ENCODE results near the gene MEX3B.

The MEX3B gene

DNA sequence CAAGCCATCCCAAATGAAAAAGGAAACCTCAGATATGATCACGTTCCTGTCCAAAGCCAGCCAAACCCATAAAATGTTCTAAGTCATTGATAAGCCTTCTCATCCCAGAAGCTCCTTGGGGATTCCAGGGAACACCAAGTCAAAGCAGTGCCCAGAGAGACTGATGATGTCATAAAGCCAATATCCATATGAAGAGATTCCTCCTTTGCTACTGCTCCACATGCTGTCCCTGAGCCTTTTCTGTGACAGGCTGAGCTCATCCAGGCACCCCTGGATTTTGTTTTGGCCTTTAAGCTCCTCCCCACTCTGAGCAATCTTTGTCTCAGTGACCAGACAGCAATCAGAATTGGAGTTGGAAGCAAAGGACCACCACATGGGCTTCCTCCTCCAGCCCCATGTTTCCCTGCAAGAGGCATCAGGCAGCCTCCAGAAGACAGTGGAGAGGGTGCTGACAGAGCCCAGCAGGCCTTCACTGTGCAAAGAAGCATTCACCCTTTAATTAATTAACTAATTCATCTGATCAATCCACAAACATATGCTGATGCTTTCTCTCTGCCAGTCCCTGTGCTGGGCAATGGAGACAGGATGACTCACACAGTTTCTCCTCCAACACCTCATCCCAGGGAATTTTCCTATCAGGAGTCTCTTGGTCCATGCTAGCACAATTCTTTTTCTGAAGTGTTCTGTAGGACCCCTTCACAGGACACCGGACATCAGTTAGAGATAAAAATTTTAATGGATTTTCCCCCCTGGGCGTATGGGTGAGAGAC, 25.0 kb downstream of the MEX3B start:
- CTCF ChIA-PET, result interaction anchor here (1.4 kb wide), 1 partner anchor 10 kb away, joined by 3 read pairs; no protein-coding TSS in a partner anchor

GRCh38 chr15:82018201-82018600, 27.6 kb downstream of the MEX3B start:
- POLR2A ChIA-PET, result no interaction called here
- DNase-seq (ENCODE audit: extremely low spot score), result no peak
- CTCF ChIA-PET, result no interaction called here
- TF ChIP-seq, protein P1, sequence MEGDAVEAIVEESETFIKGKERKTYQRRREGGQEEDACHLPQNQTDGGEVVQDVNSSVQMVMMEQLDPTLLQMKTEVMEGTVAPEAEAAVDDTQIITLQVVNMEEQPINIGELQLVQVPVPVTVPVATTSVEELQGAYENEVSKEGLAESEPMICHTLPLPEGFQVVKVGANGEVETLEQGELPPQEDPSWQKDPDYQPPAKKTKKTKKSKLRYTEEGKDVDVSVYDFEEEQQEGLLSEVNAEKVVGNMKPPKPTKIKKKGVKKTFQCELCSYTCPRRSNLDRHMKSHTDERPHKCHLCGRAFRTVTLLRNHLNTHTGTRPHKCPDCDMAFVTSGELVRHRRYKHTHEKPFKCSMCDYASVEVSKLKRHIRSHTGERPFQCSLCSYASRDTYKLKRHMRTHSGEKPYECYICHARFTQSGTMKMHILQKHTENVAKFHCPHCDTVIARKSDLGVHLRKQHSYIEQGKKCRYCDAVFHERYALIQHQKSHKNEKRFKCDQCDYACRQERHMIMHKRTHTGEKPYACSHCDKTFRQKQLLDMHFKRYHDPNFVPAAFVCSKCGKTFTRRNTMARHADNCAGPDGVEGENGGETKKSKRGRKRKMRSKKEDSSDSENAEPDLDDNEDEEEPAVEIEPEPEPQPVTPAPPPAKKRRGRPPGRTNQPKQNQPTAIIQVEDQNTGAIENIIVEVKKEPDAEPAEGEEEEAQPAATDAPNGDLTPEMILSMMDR (IDR thresholded peaks at IDR 0.05; ENCODE audit: control extremely low read depth, extremely low read depth, low read depth, missing control alignments), result no peak

More for the DNA sequence above, 25.0 kb downstream of the MEX3B start:
- DNase-seq (ENCODE audit: extremely low spot score), result no peak
- TF ChIP-seq, protein P1 (IDR thresholded peaks at IDR 0.05; ENCODE audit: control extremely low read depth, extremely low read depth, low read depth, missing control alignments), result no peak
- POLR2A ChIA-PET, result no interaction called here

GRCh38 chr15:82017656-82018055, 28.2 kb downstream of the MEX3B start:
- DNase-seq (ENCODE audit: extremely low spot score), result no peak
- ChIA-PET POLR2A (no interaction called here), CTCF (no interaction called here)
- TF ChIP-seq, protein P1 (IDR thresholded peaks at IDR 0.05; ENCODE audit: control extremely low read depth, extremely low read depth, low read depth, missing control alignments), result no peak

GRCh38 chr15:82014989-82015388, 30.8 kb downstream of the MEX3B start:
- ChIA-PET POLR2A (no interaction called here), CTCF (no interaction called here)
- TF ChIP-seq, protein P1 (IDR thresholded peaks at IDR 0.05; ENCODE audit: control extremely low read depth, extremely low read depth, low read depth, missing control alignments), result no peak
- DNase-seq (ENCODE audit: extremely low spot score), result no peak

GRCh38 chr15:82012908-82013307, 32.9 kb downstream of the MEX3B start:
- CTCF ChIA-PET, result no interaction called here
- TF ChIP-seq, protein P1 (IDR thresholded peaks at IDR 0.05; ENCODE audit: control extremely low read depth, extremely low read depth, low read depth, missing control alignments), result no peak
- DNase-seq (ENCODE audit: extremely low spot score), result no peak
- POLR2A ChIA-PET, result no interaction called here

- CTCF ChIA-PET, result no interaction called here
- POLR2A ChIA-PET, result no interaction called here
- DNase-seq (ENCODE audit: extremely low spot score), result no peak
- TF ChIP-seq, protein P1 (IDR thresholded peaks at IDR 0.05; ENCODE audit: control extremely low read depth, extremely low read depth, low read depth, missing control alignments), result no peak
These were observed 40.6 kb downstream of the MEX3B start for GRCh38 chr15:82005239-82005638.
